NCI-H774 (cell line): ENCODE measurements around the gene CLOCK.

Experiments used
- DNase-seq: peaks from one replicate; lab custom pipeline; 2025; lab: John Stamatoyannopoulos, UW

CLOCK gene

DNA sequence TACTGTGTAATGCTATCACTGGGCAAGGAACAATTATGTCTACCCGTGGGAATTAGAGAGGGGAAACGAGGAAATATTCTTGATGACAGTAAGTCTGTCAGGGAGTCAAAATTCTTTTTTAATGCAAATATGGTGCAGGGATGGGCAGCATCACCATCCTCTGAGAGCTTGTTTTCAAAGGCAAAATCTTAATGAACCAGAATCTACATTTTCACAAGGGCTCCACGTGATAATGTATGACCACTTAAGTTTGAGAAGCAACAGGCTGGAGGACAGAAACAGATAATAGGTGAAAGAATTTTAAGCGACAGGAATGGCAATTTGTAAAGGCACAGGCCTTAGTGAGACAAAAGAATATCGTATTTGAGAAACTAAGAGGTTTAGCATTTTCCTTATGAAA lies 63.4 kb downstream of the CLOCK start:
- DNase-seq = no peak

DNA sequence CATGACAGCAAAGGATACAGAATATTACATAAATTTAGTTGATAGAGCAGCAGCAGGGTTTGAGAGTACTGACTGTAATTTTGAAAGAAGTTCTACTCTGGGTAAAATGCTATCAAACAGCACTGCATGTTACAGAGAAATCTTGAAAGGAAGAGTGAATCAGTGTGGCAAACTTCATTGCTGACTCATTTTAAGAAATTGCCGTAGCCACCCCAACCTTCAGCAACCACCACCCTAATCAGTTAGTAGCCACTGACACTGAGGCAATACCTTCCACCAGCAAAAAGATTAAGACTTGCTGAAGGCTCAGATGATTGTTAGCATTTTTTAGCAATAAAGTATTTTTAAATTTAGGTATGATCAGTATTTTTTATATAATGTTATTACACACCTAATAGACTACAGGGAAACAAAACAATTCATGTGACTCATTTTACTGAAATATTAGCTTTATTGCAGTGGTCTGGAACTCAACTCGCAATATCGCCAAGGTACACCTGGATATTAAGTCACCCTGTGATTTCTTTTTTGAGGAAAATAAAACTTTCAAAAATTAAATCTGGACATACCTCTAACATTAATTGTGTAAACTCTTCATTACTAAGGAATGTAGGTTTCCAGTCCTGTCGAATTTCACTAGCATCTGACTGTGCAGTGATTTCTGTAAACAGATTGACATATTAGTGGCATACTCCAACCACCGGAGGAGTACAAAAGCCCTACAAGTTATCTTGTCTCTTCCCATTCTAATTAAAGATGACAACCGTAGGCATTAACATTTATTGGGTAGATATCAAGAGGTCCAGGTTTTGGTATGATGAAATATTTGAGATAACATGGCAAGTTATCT lies 71.1 kb downstream of the CLOCK start:
- DNase-seq = no peak

DNA sequence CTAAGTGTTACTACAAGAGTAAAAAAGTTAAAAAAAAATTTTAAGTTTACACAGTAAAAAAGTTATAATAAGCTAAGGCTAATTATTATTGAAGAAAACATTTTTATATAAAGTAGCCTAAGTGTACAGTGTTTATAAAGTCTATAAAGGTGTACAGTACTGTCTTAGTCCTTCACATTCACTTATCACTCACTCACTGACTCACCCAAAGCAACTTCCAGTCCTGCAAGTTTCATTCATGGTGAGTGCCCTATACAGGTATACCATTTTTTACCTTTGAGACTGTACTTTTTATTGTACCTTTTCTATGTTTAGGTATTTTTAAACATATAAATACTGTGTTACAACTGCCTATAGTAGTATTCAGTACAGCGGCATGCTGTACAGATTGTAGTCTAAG lies 76.7 kb downstream of the CLOCK start:
- no peak for DNase-seq

DNA sequence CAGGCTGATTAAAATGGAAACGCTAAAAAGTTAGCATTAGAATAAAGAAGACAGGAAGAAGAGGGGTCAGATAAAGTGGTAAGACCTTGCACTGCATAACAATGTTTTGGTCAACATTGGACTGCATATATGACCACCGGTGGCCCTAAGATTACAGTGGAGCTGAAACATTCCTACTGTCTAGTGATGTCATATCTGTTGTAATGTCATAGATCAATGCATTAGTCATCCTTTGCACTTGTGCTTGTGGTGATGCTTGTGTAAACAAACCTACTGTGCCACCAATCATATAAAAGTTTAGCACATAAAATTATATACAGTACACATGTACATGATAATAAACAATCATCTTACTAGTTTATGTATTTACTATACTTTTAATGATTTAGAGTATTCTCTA lies 78.0 kb downstream of the CLOCK start:
- no peak for DNase-seq

DNA sequence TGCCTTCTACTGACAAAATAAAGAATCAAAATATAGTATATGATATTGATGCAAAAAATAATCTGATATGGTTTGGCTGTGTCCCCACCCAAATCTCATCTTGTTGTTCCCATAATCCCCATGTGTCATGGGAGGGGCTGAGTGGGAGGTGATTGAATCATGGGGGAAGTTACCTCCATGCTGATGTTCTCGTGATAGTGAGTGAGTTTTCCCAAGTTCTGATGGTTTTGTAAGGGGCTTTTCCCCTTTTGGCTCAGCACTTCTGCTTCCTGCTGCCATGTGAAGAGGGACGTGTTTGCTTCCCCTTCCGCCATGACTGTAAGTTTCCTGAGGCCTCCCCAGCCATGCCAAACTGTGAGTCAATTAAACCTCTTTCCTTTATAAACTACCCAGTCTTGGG lies 80.7 kb downstream of the CLOCK start:
- DNase-seq = no peak

DNA sequence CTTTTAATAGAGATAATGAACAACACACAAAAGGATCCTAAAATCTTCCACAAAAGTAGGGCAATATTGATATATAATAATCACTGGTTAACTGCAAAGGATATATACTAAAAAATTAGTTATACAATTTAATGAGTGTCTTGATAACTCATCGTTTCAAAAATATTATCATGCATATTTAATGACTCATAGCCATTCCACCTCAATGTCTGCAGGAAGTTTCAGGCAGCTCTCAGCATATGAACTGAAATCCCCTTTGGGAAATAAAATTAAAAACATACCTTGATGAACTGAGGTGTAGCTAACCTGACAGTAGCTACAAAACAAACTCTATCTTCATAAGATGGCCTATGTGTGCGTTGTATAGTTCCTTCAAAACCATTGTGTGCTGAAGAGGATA lies 88.1 kb downstream of the CLOCK start:
- DNase-seq = no peak

DNA sequence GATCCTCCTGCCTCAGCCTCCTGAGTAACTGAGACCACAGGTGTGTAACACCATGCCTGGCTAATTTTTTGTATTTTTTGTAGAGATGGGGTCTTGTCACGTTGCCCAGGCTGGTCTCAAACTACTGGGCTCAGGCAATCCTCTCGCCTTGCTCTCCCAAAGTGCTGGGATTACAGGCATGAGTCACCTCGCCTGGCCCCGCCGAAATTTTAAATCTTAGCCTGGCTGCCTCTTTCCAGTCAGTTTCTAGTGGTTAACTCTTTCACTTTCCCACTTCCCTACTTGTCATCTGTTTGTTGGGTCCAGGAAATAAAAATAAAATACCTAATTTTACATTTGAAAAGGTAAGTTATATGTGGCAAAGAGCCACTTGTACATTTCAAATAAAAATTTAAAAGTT lies 88.5 kb downstream of the CLOCK start:
- no peak for DNase-seq

DNA sequence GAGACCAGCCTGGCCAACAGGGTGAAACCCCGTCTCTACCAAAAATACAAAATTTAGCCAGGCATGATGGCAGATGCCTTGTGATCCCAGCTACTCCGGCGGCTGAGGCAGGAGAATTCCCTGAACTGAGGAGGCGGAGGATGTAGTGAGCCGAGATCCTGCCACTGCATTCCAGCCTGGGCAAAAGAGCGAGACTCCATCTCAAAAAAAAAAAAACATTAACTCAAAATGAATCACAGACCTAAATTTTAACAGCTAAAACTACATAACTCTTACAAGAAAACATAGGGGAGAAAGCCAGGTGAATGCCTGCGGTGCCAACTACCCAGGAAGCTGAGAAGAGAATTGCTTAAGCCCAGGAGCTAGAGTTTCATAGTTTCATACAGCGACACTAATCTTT lies 96.1 kb downstream of the CLOCK start:
- no peak for DNase-seq

DNA sequence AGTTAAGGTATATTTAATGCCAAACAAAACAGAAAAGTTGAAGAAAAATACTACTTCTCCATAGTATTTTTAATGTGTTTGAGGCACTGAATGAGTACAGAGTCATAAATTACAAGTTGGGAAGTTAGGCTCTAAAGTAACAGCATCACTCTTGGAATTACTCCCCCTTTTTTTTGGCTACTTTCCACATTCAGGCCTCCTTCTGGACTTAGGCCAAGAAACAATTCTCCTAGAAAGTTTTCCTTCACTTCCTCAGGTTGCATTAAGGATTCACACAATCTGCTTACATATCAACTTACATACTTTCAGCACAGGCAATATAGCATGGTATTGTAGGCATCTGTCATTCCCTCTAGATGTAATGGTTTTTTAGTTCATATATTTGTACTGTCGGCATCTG lies 98.9 kb downstream of the CLOCK start:
- no peak for DNase-seq

DNA sequence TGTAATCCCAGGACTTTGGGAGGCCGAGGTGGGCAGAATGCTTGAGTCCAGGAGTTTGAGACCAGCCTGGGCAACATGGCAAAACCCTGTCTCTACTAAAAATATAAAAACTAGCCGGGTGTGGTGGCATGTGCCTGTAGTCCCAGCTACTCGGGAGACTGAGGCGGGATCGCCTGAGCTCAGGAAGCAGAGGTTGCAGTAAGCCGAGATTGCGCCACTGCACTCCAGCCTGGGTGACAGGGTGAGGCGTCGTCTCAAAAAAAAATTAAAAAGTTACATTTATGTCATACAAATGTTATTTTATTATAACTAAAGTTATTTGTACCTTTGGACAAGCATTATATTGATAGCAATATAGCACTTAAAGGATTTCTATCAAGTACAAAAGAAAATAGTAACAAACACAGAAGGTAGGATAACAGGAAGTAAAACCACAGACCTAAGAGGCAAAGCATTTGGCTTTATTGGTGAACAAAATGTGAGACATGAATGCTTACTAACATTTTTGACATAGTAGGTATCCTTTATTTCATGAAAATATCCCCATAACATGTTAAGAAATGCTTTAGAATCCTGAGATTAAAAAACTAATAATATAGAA lies 99.5 kb downstream of the CLOCK start:
- DNase-seq = no peak

DNA sequence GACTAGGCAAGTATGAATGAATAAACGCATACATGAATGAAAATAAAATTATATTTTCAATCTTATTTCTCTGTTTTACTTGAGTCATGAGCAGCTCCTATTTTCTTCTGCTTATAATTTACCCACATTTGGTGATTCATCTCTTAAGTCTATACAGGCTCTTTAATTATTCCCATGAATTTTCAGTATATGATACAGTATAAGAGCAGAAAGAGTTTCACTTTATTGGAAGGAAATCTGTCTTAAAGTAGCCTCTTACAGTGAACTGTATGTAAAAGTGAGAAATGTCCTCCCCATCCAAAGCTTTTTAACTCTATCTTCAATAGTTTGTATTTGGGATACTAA lies 100.2 kb downstream of the CLOCK start:
- DNase-seq = no peak

DNA sequence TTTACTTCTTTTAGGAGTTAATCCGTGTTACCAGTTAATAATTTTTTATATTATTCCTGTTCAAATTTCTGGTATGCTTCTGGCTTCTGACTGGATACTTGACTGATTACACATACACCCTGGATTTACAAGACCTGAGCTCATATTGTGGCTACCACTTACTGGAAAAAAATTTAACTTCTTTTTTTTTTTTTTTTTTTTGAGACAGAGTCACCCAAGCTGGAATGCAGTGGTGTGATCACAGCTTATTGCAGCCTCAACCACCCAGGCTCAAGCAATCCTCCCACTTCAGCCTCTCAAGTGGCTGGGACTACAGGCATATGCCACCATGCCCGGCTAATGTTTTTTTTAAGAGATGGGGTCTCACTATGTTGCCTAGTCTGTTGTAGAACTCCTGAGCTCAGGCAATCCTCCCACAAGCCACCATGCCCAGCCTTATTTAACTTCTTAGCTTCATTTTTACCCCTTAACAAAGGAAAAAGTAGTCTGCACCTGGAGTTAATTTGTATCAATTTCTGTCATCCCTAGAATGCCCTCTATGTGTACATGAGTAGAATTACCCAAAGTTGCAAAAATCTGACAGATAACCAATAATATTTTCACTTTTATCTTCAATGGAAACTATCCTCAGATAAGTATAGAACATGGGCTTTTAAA lies 100.7 kb downstream of the CLOCK start:
- DNase-seq = no peak

DNA sequence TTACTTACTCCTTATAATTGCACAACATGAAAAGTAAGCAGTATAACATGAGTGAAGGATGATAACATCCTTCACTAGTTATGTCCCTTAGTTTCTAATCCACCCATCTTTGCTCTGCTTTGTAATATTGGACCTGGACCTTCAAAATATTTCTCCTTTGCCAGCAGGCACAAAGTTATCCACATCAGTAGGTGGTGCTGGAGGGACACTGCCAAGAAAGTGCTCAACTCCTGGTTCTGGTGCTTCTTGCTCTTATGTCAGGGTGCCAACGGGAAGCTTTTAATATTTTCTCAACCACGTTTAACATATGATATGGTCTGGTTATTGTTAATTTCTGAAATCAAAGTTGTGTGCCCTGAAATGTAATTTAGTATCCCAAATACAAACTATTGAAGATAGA lies 101.9 kb downstream of the CLOCK start:
- no peak for DNase-seq

DNA sequence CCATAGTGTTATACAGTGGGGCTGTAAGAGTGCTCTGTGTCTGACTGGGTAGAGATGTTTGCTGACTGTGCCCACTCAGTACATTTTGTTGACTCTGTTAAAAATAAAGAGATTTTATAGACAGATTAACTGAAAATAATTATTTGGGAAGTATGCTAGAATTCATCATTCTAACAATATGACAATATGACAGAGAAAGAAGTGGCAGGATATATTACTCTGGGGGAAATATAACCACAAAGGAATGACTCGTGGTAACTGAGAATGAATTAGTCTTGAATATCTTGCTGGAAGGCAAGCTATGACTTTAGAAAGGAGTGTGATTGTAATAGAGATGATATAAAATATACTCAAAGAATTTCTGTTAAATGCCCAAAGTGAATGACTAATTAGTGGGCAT lies 104.2 kb downstream of the CLOCK start:
- no peak for DNase-seq

DNA sequence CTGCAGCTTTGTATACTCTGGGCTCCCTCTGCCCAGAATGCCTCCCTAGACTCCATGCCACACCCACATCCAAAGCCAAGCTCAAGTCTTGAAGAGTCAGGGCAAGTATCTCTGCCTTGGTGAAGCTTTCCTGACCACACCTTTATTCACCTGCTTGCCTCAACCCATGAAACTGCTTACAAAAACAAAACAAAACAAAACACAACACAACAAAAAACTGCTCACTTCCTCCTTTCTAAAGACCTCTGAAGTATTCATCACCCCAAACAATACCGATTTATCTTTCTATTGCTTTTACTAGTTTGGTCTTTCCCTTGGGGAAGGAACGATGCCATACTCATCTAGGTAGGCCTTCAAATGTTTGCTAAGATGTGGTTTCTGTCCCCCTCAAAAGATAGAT lies 105.9 kb downstream of the CLOCK start:
- no peak for DNase-seq

DNA sequence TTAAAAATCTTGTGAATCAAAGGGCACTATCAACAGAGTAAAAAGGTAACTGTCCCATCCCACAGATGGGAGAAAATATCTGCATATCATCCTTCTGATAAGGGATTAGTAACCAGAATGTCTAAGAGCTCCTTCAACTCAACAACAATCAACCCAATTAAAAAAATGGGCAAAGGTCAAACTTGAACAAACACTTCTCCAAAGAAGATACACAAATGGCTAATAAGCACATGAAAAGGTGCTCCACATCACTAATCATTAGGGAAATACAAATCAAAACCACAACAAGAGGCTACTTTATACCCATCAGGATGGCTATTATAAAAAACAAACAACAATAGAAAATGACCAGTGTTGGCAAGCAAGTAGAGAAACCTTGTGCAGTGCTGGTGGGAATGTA lies 107.7 kb downstream of the CLOCK start:
- peak; percentile 20 for DNase-seq

DNA sequence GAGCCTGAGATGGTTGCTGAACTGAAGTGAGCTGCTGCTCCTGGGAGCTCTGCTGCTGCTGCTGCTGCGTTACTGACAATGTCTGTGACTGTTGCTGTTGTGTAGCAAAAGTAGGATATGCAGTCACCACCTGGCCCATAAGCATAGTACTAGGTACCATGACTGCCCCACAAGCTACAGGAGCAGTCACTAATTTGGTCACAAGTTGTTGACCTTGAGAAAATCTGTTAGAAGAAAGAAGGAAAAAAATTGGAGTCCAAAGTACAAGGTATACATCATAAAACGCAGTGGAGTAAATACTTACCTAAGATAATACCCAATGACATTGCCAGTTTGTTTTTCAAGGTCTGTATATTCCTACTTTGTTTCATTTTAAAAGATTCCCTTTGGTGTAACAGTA lies 108.4 kb downstream of the CLOCK start:
- DNase-seq = no peak

DNA sequence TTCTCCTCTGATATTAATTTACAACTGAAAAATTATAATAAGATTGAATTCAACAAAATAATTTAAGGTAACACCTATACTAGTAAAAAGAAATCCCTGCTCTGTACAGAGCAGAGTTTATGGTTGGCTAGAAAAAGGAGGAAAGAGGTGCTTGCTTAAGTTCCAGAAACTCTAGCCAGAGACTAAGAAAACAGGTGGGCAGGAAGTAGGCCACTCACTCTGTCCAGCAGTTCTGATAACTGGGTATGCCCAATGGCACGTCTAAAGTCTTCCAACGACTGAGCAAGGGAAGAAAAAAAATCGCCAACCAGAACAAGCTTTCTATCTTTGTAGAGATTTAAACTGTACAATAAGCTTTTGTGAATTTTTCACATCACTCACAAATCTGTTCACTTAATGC lies 108.9 kb downstream of the CLOCK start:
- no peak for DNase-seq

DNA sequence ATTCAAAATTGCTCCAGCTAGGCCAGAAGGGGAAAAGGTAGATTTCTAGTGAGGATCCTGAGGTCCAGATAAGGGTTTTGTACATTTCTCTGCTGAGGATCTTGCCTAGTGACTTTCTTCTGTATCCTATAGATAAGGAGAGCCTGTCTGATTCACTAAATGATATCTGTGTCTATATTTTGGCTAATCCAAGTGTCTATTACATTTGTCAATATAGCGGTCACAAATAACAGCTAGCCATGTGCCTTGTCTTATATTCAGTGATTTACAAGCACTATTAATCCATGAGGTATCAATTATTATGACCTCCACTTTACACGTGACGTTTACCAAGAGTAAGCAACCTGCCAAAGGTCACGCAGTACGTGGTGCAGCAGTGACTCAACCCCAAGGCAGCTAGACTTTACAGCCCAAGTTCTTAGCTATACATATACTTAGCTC lies 109.3 kb downstream of the CLOCK start:
- DNase-seq = no peak

DNA sequence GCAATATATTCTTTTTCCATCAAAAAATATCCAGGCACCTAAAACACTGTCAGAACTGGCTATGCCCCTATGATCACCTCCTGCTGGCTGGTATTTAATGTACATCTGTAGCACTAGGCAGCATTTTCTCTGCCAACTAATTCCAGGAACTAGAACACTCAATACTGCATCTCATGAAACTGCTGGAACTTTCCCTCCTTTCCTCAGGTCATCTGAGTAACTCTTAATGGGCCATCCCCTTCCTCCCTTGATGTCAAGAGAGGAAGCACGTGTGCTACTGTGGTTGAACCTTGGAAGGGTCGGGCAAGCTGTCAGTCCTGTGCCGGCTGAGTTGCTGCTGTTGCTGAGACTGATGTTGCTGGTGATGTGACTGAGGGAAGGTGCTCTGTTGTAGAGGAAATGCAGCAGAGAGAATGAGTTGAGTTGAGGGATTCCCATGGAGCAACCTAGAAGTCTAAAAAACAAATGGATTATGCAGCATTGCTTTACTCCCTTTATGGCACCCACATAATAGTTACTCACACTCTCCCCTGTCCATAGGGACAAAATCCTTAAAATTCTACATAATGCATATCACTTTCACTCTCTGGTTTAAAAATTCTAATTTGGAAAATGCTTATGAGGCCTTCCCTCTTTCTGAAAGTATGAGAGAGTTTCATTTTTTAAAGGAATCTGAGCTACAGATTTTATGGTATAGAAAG lies 111.4 kb downstream of the CLOCK start:
- DNase-seq = no peak

DNA sequence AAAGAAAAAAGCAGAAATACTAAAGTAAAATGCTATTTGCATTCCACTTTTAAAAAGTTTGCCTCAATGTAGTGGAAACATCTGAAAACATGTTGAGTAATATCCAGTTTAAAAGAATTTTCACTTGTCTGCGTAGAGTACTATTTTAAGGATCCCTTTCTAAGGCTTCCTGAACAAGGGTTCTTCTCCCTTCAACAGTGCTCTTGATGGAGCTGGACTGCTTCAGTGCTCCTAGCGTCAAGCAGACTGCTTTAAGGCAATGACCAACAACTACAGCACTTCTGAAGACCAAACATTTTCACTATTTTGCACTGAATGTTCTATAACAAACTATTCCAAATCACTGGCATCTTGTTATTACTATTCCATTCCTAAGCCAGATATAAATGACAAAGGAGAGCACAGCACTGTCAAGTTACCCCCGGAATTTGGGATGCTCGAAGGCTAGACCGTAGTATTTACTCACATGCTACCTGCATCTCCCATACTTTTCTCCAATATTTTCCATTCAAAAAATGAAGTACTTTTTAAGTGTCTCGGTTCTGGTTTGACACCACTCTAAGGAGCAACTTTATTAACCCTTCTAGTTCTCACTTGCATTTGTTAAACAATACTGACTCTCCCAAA lies 114.9 kb downstream of the CLOCK start:
- DNase-seq = no peak

DNA sequence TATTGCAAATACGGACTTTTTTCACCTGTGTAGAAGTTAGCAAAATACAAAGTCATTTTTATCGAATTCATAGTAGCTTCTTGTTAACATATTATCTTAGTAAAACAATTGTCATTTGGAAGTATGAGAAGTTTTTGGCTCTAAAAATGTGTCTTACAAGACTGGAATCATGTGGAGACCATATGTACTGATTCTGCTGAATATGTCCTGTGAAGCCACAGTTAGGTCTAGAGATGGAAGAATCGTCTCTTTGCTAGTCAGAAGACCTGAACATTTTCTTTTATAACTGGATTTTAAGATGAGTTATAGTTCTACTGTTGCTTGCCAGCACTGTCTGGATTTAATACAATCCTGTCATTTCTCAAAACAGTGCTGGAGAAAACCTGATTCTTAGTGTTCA lies 121.9 kb downstream of the CLOCK start:
- DNase-seq = no peak
